Activated CD8-positive, alpha-beta memory T cell treated with anti-CD3 and anti-CD28 coated beads for 1 hour (primary cell): Measurements from ENCODE around the gene XRCC1.

Experiments
- DNase-seq, 2 donors: peaks; one replicate each; pipeline ENCODE4 v3.0.0-alpha.2; 2020; ENCODE audit warnings: low read depth in 1 of 2; ENCODE audit errors: extremely low read depth in 1 of 2

Gene XRCC1

GRCh38 chr19:43575955-43576878, 890 bp upstream of the XRCC1 start:
- no peak for DNase-seq

GRCh38 chr19:43574424-43575155, 737 bp downstream of the XRCC1 start:
- DNase-seq, result no peak

- DNase-seq, result no peak
These were observed 3.1 kb downstream of the XRCC1 start for GRCh38 chr19:43572171-43572588.

- no peak for DNase-seq
These were observed 5.0 kb downstream of the XRCC1 start for GRCh38 chr19:43570174-43570791.

GRCh38 chr19:43569657-43570056, 5.7 kb downstream of the XRCC1 start:
- no peak for DNase-seq

GRCh38 chr19:43564800-43565199, 10.5 kb downstream of the XRCC1 start:
- no peak for DNase-seq

GRCh38 chr19:43563816-43564457, 11.4 kb downstream of the XRCC1 start:
- DNase-seq, result no peak

GRCh38 chr19:43562698-43563241, 12.6 kb downstream of the XRCC1 start:
- DNase-seq, result peak; percentile 54

GRCh38 chr19:43562226-43562697, 13.1 kb downstream of the XRCC1 start:
- DNase-seq, result no peak

- DNase-seq, result no peak
These were observed 14.0 kb downstream of the XRCC1 start for GRCh38 chr19:43561139-43561970.

- no peak for DNase-seq
These were observed 14.6 kb downstream of the XRCC1 start for GRCh38 chr19:43560687-43561086.

GRCh38 chr19:43555185-43555770, 20.0 kb downstream of the XRCC1 start:
- DNase-seq, result peak; percentile 67 to 68

GRCh38 chr19:43554317-43554895, 20.9 kb downstream of the XRCC1 start:
- DNase-seq, result no peak

GRCh38 chr19:43553656-43554055, 21.7 kb downstream of the XRCC1 start:
- DNase-seq, result no peak

- DNase-seq, result no peak
These were observed 22.7 kb downstream of the XRCC1 start for GRCh38 chr19:43552616-43553015.

GRCh38 chr19:43552198-43552450, 23.2 kb downstream of the XRCC1 start:
- no peak for DNase-seq

GRCh38 chr19:43551399-43552197, 23.7 kb downstream of the XRCC1 start:
- no peak for DNase-seq

- DNase-seq, result no peak
These were observed 26.6 kb downstream of the XRCC1 start for GRCh38 chr19:43548706-43549105.
